ENCODE results near the gene SEC14L5. TPM values are rescaled to one million over a fixed set of nuclear protein-coding genes. Genes with fewer than 3 reads are reported as not detected.

SEC14L5 gene
- total RNA-seq, 2 donors from 2014 or later: 0.22 to 0.33 TPM

GRCh38 chr16:5005916-5006315 lies 47.8 kb downstream of the SEC14L5 start:
- WGBS, 2 experiments (ENCODE audit: insufficient coverage in 1 of 2, insufficient read length in 1 of 2): 91% methylated on average over 4 of the region's 4 CpGs; no CpG with 5 or more reads in 1 of the 2 experiments
- Mint-ChIP-seq H3K4me1 (peaks cover 6% of the 10 kb centered on the region), H3K9me3 (no peaks in the 10 kb centered on the region)

GRCh38 chr16:5006348-5007193 lies 48.4 kb downstream of the SEC14L5 start:
- Mint-ChIP-seq H3K9me3 (no peaks in the 10 kb centered on the region), H3K36me3 (ENCODE audit: low read depth) (no peaks in the 10 kb centered on the region), H3K27ac (no peak overlapping the region), H3K4me3 (no peak overlapping the region), H3K4me1 (peaks cover 13% of the 10 kb centered on the region), H3K27me3 (ENCODE audit: insufficient read depth) (peaks cover 92% of the 10 kb centered on the region)
- H3K36me3 ChIP-seq (ENCODE audit: control insufficient read depth, insufficient read depth, low read length): no peaks in the 10 kb centered on the region
- DNase-seq: no peak
- H3K4me1 ChIP-seq (ENCODE audit: control insufficient read depth, insufficient read depth, low read length): peaks cover 3% of the 10 kb centered on the region
- no peak overlapping the region for H3K27ac ChIP-seq (ENCODE audit: low read depth, low read length)
- TF ChIP-seq CTCF (conservative IDR thresholded peaks at IDR 0.05): no peak
- WGBS, 2 experiments (ENCODE audit: insufficient coverage in 1 of 2, insufficient read length in 1 of 2): 87 to 88% methylated on average over 16 to 22 of the region's 22 CpGs
- no peak overlapping the region for H3K4me3 ChIP-seq (ENCODE audit: low read length)
- no peak overlapping the region for H3K9ac ChIP-seq (ENCODE audit: extremely low read depth, low read length, poor library complexity, severe bottlenecking)
- peaks cover 77% of the 10 kb centered on the region for H3K27me3 ChIP-seq (ENCODE audit: control insufficient read depth, insufficient read depth, low read length, poor library complexity, severe bottlenecking)
- no peaks in the 10 kb centered on the region for H3K9me3 ChIP-seq (ENCODE audit: control insufficient read depth, low read length)

More at GRCh38 chr16:5005916-5006315, 47.8 kb downstream of the SEC14L5 start:
- Histone ChIP-seq H3K9ac (ENCODE audit: extremely low read depth, low read length, poor library complexity, severe bottlenecking) (no peak overlapping the region), H3K27me3 (ENCODE audit: control insufficient read depth, insufficient read depth, low read length, poor library complexity, severe bottlenecking) (peaks cover 70% of the 10 kb centered on the region), H3K27ac (ENCODE audit: low read depth, low read length) (no peak overlapping the region), H3K4me1 (ENCODE audit: control insufficient read depth, insufficient read depth, low read length) (peaks cover 2% of the 10 kb centered on the region), H3K4me3 (ENCODE audit: low read length) (no peak overlapping the region), H3K36me3 (ENCODE audit: control insufficient read depth, insufficient read depth, low read length) (no peaks in the 10 kb centered on the region), H3K9me3 (ENCODE audit: control insufficient read depth, low read length) (no peaks in the 10 kb centered on the region)
- Mint-ChIP-seq H3K36me3 (ENCODE audit: low read depth) (no peaks in the 10 kb centered on the region), H3K4me3 (no peak overlapping the region), H3K27me3 (ENCODE audit: insufficient read depth) (peaks cover 89% of the 10 kb centered on the region), H3K27ac (no peak overlapping the region)
- TF ChIP-seq CTCF (conservative IDR thresholded peaks at IDR 0.05): no peak
- no peak for DNase-seq

GRCh38 chr16:5007256-5007655 lies 49.1 kb downstream of the SEC14L5 start:
- no peak overlapping the region for H3K4me3 ChIP-seq (ENCODE audit: low read length)
- H3K36me3 ChIP-seq (ENCODE audit: control insufficient read depth, insufficient read depth, low read length): no peaks in the 10 kb centered on the region
- H3K4me1 ChIP-seq (ENCODE audit: control insufficient read depth, insufficient read depth, low read length): peaks cover 3% of the 10 kb centered on the region
- WGBS, 2 experiments (ENCODE audit: insufficient coverage in 1 of 2, insufficient read length in 1 of 2): 80 to 89% methylated on average over 1 to 10 of the region's 10 CpGs
- TF ChIP-seq CTCF (conservative IDR thresholded peaks at IDR 0.05): no peak
- Mint-ChIP-seq H3K9me3 (no peaks in the 10 kb centered on the region), H3K4me1 (peaks cover 14% of the 10 kb centered on the region), H3K36me3 (ENCODE audit: low read depth) (no peaks in the 10 kb centered on the region), H3K27ac (no peak overlapping the region), H3K27me3 (ENCODE audit: insufficient read depth) (peaks cover 93% of the 10 kb centered on the region), H3K4me3 (no peak overlapping the region)
- H3K27ac ChIP-seq (ENCODE audit: low read depth, low read length): no peak overlapping the region
- peaks cover 84% of the 10 kb centered on the region for H3K27me3 ChIP-seq (ENCODE audit: control insufficient read depth, insufficient read depth, low read length, poor library complexity, severe bottlenecking)
- H3K9me3 ChIP-seq (ENCODE audit: control insufficient read depth, low read length): no peaks in the 10 kb centered on the region
- no peak for DNase-seq
- H3K9ac ChIP-seq (ENCODE audit: extremely low read depth, low read length, poor library complexity, severe bottlenecking): no peak overlapping the region
